HepG2 (cell line): ENCODE results near the gene ELP1. TPM values are rescaled to one million over a fixed set of nuclear protein-coding genes. Genes with fewer than 3 reads are reported as not detected.

Experiments
- ATAC-seq: fragments of 200-7000 bp; cut with Tn5 transposase; 3 replicates; pipeline ENCODE4 v1.9.1; 2020; ENCODE audit warnings: mild to moderate bottlenecking, moderate library complexity
- BruUV-seq: library from RNA; stranded (reverse); fragments of 400-500 nt; replicated peaks from 2 replicates; lab custom pipeline; 2021; lab: Mats Ljungman, UMichigan
- CTCF ChIA-PET: fragments of 300-600 bp; formaldehyde crosslinking; extraction: SDS; loops from one replicate; lab custom pipeline; 2021; ENCODE audit warnings: low total read pairs, inconsistent platforms, low intra/inter-chr PET ratio; lab: Yijun Ruan, JAX
- POLR2A ChIA-PET: fragments of 350-600 bp; sonication (Branson Sonifier 250); formaldehyde crosslinking; loops from one replicate; lab custom pipeline; 2020; ENCODE audit warnings: antibody characterized with exemption, inconsistent platforms; lab: Yijun Ruan, JAX
- DNase-seq: peaks from one replicate; pipeline ENCODE4 v3.0.0-alpha.2; 2015; ENCODE audit warnings: low spot score
- FAIRE-seq: peaks from 3 replicates; lab custom pipeline; 2011; peaks lifted over from hg19 to GRCh38; lab: Jason Lieb, UNC
- H2AFZ ChIP-seq: one replicate; pipeline ENCODE4 v1.6.1; 2011; ENCODE audit warnings: low read length, inconsistent platforms
- H3K27ac ChIP-seq: fragments of 300-600 bp; 3 replicates; pipeline ENCODE4 v1.8.0; 2011; ENCODE audit warnings: mixed run types, mild to moderate bottlenecking, mixed read lengths, low read length, inconsistent platforms; ENCODE audit not compliant: insufficient read depth; ENCODE audit errors: extremely low read length
- H3K27me3 ChIP-seq, 2 experiments: fragments of 200-600 bp in 1 of 2; 2 replicates in 1 of 2; 3 replicates in 1 of 2; pipeline versions ENCODE4 v1.6.0 to v1.8.0; 2011; ENCODE audit warnings: low read length in 2 of 2, mild to moderate bottlenecking in 2 of 2, moderate library complexity in 2 of 2, inconsistent platforms in 1 of 2; ENCODE audit not compliant: insufficient read depth in 2 of 2, control insufficient read depth in 1 of 2
- H3K36me3 ChIP-seq, 2 experiments: fragments of 200-600 bp in 1 of 2; replicated peaks in 1 of 2; 2 replicates in 1 of 2; 3 replicates in 1 of 2; pipeline versions ENCODE4 v1.5.1 to v1.8.0; 2011; ENCODE audit warnings: low read length in 2 of 2, inconsistent platforms in 1 of 2; ENCODE audit not compliant: insufficient read depth in 2 of 2, control insufficient read depth in 1 of 2
- H3K4me1 ChIP-seq: 2 replicates; pipeline ENCODE4 v1.5.1; 2012; ENCODE audit warnings: low read length, inconsistent platforms; ENCODE audit not compliant: insufficient read depth
- H3K4me2 ChIP-seq: 2 replicates; pipeline ENCODE4 v1.6.0; 2011; ENCODE audit warnings: low read depth, low read length, inconsistent platforms
- H3K4me3 ChIP-seq, 3 experiments: fragments of 200-600 bp in 1 of 3; sonication (generic), shearing (Covaris generic) in 1 of 3; replicated peaks in 1 of 3; 2 replicates each; pipeline ENCODE4 v1.5.1; 2011 to 2016; ENCODE audit warnings: low read length in 3 of 3, inconsistent platforms in 2 of 3, low read depth in 2 of 3, mild to moderate bottlenecking in 2 of 3, control low read depth in 1 of 3, mixed read lengths in 1 of 3; ENCODE audit not compliant: insufficient read depth in 1 of 3
- H3K79me2 ChIP-seq: one replicate; pipeline ENCODE4 v1.6.1; 2011; ENCODE audit warnings: low read length, inconsistent platforms; ENCODE audit not compliant: insufficient read depth
- H3K9ac ChIP-seq: 2 replicates; pipeline ENCODE4 v1.6.0; 2011; ENCODE audit warnings: mild to moderate bottlenecking, low read depth, low read length, inconsistent platforms; ENCODE audit not compliant: insufficient read depth
- H3K9me3 ChIP-seq: 2 replicates; pipeline ENCODE4 v1.5.1; 2012; ENCODE audit warnings: mild to moderate bottlenecking, low read length
- H4K20me1 ChIP-seq: 2 replicates; pipeline ENCODE4 v1.6.0; 2011; ENCODE audit warnings: inconsistent platforms, mild to moderate bottlenecking, low read length, moderate library complexity; ENCODE audit not compliant: insufficient read depth
- ARNT2 ChIP-seq: sonication (generic); formaldehyde crosslinking; IDR thresholded peaks from 2 replicates; pipeline ENCODE4 v1.8.0; 2022; ENCODE audit warnings: mild to moderate bottlenecking, low read depth, missing genetic modification reagents, moderate library complexity
- TGIF2 ChIP-seq: IDR thresholded peaks from 2 replicates; pipeline ENCODE4 v1.6.1; 2016; ENCODE audit warnings: control low read depth, missing compliant biosample characterization
- ZNF446 ChIP-seq: sonication (generic); formaldehyde crosslinking; IDR thresholded peaks from 2 replicates; pipeline ENCODE4 v1.5.0; 2020; ENCODE audit warnings: mild to moderate bottlenecking, missing genetic modification reagents
- ZSCAN12 ChIP-seq: sonication (generic); formaldehyde crosslinking; IDR thresholded peaks from 2 replicates; pipeline ENCODE4 v1.9.0; 2021; ENCODE audit warnings: mild to moderate bottlenecking, missing genetic modification reagents
- WGBS: methylation state at CpG from one replicate; pipeline ENCODE4 v1.1.6; 2017; ENCODE audit warnings: low lambda C conversion rate; 5-methylcytosine and 5-hydroxymethylcytosine counted together
- in situ Hi-C: cut with HindIII; loops from 2 replicates; pipeline ENCODE4 v1.10.0; 2017; ENCODE audit warnings: low pct_unique_long_range_greater_than_20kb; ENCODE audit not compliant: extremely low pct_ligation_motif_present
- intact Hi-C: fragments of 100-400 bp; cut with micrococcal nuclease; formaldehyde crosslinking; loops from one replicate; pipeline ENCODE4 v1.10.0; 2022; ENCODE audit not compliant: unreplicated experiment
- polyA plus RNA-seq, 8 experiments: library from polyadenylated mRNA; depleted of rRNA in 3 of 8; stranded (reverse) in 7 of 8; unstranded in 1 of 8; fragments of >200 nt; fragmentation: Illumina TruSeq in 4 of 8; extraction: Trizol in 4 of 8; gene quantifications; 2 replicates each; pipeline versions ENCODE4 v1.2.1 to v1.2.3, GENCODE V29; 2011 to 2016; ENCODE audit warnings: low read depth in 4 of 8, missing spikeins in 1 of 8, mixed read lengths in 1 of 8; ENCODE audit not compliant: insufficient read depth in 1 of 8
- total RNA-seq, 5 experiments: library from RNA; depleted of rRNA; stranded (reverse); fragments of >200 nt; fragmentation: Illumina TruSeq; extraction: Trizol; gene quantifications; 2 replicates each; pipeline ENCODE4 v1.2.3, GENCODE V29; 2016; ENCODE audit warnings: low read depth in 1 of 5
- TF ChIP-seq, protein P1 (sequence below): IDR thresholded peaks from 2 replicates; pipeline ENCODE4 v1.6.1; 2016; ENCODE audit warnings: low read depth, borderline replicate concordance
- TF ChIP-seq, protein P2 (sequence below): IDR thresholded peaks from 2 replicates; pipeline ENCODE4 v1.6.1; 2016; ENCODE audit warnings: missing genetic modification reagents, missing compliant biosample characterization

The ELP1 gene
- total and polyA plus RNA-seq, 2 of the 13 experiments (the other 11 are each of a cell fraction or from before 2014, with no cell fraction given), result 157 to 275 TPM

DNA sequence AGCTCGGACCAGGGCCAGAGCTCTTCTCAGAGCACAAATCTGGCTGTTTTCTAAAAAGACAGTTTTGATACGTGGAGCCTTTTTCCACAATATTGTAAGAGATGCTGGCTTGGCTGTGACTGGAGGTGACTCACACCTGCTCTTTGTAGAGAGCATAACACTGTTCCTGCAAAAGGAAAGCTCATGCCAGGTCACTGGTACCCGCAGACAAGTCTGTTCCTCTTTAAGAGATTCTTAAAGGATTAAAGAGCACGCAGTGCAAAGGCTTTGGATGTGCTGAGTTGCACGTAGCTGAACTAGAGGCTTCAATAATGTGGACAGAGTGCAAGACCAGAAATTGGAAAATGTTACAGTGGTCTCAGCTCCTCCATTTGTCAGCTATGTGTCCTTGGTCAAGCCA is 97.1 kb downstream of the ELP1 start (continued):
- TF ChIP-seq ARNT2 (CRISPR knock-in tag), result no peak

DNA sequence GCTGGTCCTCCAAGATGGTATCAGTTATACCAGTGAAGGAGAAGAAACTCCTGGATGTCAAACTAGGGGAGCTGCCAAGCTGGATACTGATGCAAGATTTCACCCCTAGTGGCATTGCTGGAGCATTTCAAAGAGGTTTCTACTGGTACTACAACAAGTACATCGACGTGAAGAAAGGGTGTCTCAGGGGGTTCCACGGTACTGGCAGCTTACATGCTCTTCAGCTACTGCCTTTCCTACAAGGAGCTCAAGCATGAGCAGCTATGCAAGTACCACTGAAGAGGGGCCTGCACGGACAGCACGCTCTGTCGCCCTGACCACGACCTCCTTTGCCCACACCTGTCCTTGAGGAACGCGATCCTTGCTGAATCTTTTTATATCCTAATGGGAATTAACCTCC is 97.6 kb downstream of the ELP1 start:
- Histone ChIP-seq H2AFZ (no peak overlapping the region), H3K4me2 (no peak overlapping the region), H3K4me3 (no peak overlapping the region), H3K9me3 (no peaks in the 10 kb centered on the region), H4K20me1 (no peaks in the 10 kb centered on the region), H3K79me2 (no peaks in the 10 kb centered on the region), H3K27me3 (no peaks in the 10 kb centered on the region), H3K36me3 (no peaks in the 10 kb centered on the region), H3K4me1 (peaks cover 32% of the 10 kb centered on the region), H3K27ac (no peak overlapping the region), H3K9ac (no peak overlapping the region)
- TF ChIP-seq, protein P1, sequence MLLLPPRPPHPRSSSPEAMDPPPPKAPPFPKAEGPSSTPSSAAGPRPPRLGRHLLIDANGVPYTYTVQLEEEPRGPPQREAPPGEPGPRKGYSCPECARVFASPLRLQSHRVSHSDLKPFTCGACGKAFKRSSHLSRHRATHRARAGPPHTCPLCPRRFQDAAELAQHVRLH (CRISPR knock-in tag), result no peak
- TF ChIP-seq ZSCAN12, result no peak
- no peak for TF ChIP-seq TGIF2
- no TSS peak for BruUV-seq
- WGBS, result 80% methylated on average over 9 of the region's 9 CpGs
- ATAC-seq, result no peak; the same call in 2 of the 3 replicates
- in situ Hi-C loops, result no loop called here
- ChIA-PET POLR2A (interaction anchor here (1.4 kb wide), 1 partner anchor 61 kb away, joined by 6 read pairs; no protein-coding TSS in a partner anchor), CTCF (no interaction called here)
- intact Hi-C loops, result no loop called here
- no peak for DNase-seq
- FAIRE-seq, result no peak

DNA sequence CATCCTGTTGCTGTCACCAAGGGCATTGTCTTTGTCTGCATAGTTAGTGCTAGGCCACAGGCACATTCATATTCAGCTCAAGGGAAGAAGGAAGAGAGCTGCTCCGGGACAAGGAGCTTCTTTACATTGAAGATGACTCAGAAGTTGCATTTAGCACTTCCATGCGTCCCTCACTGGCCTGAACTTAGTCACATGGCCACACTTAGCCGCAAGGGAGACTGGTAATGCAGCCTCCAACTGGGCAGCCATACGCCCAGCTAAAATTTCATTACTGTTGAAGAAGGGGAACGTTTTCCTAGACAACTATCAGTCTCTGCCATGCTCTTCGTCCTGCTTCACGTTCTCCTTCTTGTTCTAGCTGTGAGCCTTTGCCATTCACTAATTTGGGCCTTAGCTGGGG is 98.1 kb downstream of the ELP1 start:
- ChIA-PET POLR2A (interaction anchor here (1.4 kb wide), 1 partner anchor 60 kb away, joined by 6 read pairs; no protein-coding TSS in a partner anchor), CTCF (no interaction called here)
- 74% methylated on average over 7 of the region's 7 CpGs for WGBS
- H3K79me2 ChIP-seq, result no peaks in the 10 kb centered on the region
- H3K4me1 ChIP-seq, result peaks cover 32% of the 10 kb centered on the region
- ATAC-seq, result no peak
- H4K20me1 ChIP-seq, result no peaks in the 10 kb centered on the region
- no TSS peak for BruUV-seq
- H3K27ac ChIP-seq, result no peak overlapping the region
- TF ChIP-seq, protein P2, sequence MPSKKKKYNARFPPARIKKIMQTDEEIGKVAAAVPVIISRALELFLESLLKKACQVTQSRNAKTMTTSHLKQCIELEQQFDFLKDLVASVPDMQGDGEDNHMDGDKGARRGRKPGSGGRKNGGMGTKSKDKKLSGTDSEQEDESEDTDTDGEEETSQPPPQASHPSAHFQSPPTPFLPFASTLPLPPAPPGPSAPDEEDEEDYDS (CRISPR knock-in tag), result no peak
- no peak for TF ChIP-seq ZNF446
- no peaks in the 10 kb centered on the region for H3K36me3 ChIP-seq
- H3K9ac ChIP-seq, result no peak overlapping the region
- FAIRE-seq, result no peak
- in situ Hi-C loops, result no loop called here
- no peaks in the 10 kb centered on the region for H3K9me3 ChIP-seq
- intact Hi-C loops, result no loop called here
- H2AFZ ChIP-seq, result no peak overlapping the region
- no peaks in the 10 kb centered on the region for H3K27me3 ChIP-seq
- no peak overlapping the region for H3K4me2 ChIP-seq
- no peak overlapping the region for H3K4me3 ChIP-seq
- DNase-seq, result no peak
